KG1 (cell line): ENCODE measurements around the gene C12orf43.

ENCODE experiments used
- DNase-seq: peaks from one replicate; lab custom pipeline; 2025; lab: John Stamatoyannopoulos, UW

Gene C12orf43

GRCh38 chr12:121030576-121031212, 14.4 kb upstream of the C12orf43 start:
- no peak for DNase-seq

- no peak for DNase-seq
Measured at GRCh38 chr12:121026274-121027045, 10.2 kb upstream of the C12orf43 start.

- no peak for DNase-seq
Measured at GRCh38 chr12:121025442-121026226, 9.3 kb upstream of the C12orf43 start.

GRCh38 chr12:121023799-121024198, 7.5 kb upstream of the C12orf43 start:
- DNase-seq: no peak

- no peak for DNase-seq
Measured at GRCh38 chr12:121022713-121023112, 6.4 kb upstream of the C12orf43 start.

- DNase-seq: no peak
Measured at GRCh38 chr12:121021754-121022153, 5.5 kb upstream of the C12orf43 start.

GRCh38 chr12:121018860-121019617, 2.8 kb upstream of the C12orf43 start:
- DNase-seq: no peak

- no peak for DNase-seq
Measured at GRCh38 chr12:121017966-121018491, 1.7 kb upstream of the C12orf43 start.

- no peak for DNase-seq
Measured at GRCh38 chr12:121013715-121014114, 2.6 kb downstream of the C12orf43 start.

- DNase-seq: no peak
Measured at GRCh38 chr12:121011820-121012219, 4.5 kb downstream of the C12orf43 start.

GRCh38 chr12:121010860-121011259, 5.4 kb downstream of the C12orf43 start:
- no peak for DNase-seq

GRCh38 chr12:121009741-121010140, 6.5 kb downstream of the C12orf43 start:
- DNase-seq: no peak

- no peak for DNase-seq
Measured at GRCh38 chr12:121008347-121009098, 7.8 kb downstream of the C12orf43 start.

- no peak for DNase-seq
Measured at GRCh38 chr12:121005346-121005815, 10.9 kb downstream of the C12orf43 start.

- no peak for DNase-seq
Measured at GRCh38 chr12:121004253-121004815, 12.0 kb downstream of the C12orf43 start.

- DNase-seq: no peak
Measured at GRCh38 chr12:121003650-121004049, 12.6 kb downstream of the C12orf43 start.

GRCh38 chr12:121001841-121002483, 14.3 kb downstream of the C12orf43 start:
- no peak for DNase-seq

GRCh38 chr12:121001060-121001459, 15.2 kb downstream of the C12orf43 start:
- DNase-seq: no peak

- DNase-seq: no peak
Measured at GRCh38 chr12:121000530-121000929, 15.8 kb downstream of the C12orf43 start.
